Measurements from ENCODE around the gene LDB2. TPM values are rescaled to one million over a fixed set of nuclear protein-coding genes. Genes with fewer than 3 reads are reported as not detected.

Gene LDB2
- total and polyA plus RNA-seq, 2 donors, result 9.2 to 10.1 TPM

GRCh38 chr4:16659694-16660093 lies 238.8 kb downstream of the LDB2 start:
- H3K27me3 ChIP-seq (ENCODE audit: control insufficient read depth in 2 of 2, insufficient read depth in 1 of 2, low read length in 1 of 2), result no peaks in the 10 kb centered on the region
- no peak overlapping the region for H3K27ac ChIP-seq (ENCODE audit: low read depth in 1 of 2, low read length in 1 of 2)
- no peak for DNase-seq (ENCODE audit: low read depth in 6 of 9, low spot score in 9 of 9)
- no peak overlapping the region for H3K4me3 ChIP-seq (ENCODE audit: low read length in 2 of 2)
- no peaks in the 10 kb centered on the region for H3K9me3 ChIP-seq (ENCODE audit: control insufficient read depth in 2 of 2, insufficient read depth in 1 of 2, low read length in 1 of 2)
- no peaks in the 10 kb centered on the region for H3K36me3 ChIP-seq (ENCODE audit: control insufficient read depth in 2 of 2, insufficient read depth in 2 of 2, low read length in 1 of 2)
- H3K4me1 ChIP-seq (ENCODE audit: control insufficient read depth in 2 of 2, insufficient read depth in 2 of 2, low read length in 2 of 2), result no peaks in the 10 kb centered on the region
- WGBS, result 94% methylated on average over 3 of the region's 3 CpGs

GRCh38 chr4:16659079-16659478 lies 239.4 kb downstream of the LDB2 start:
- Histone ChIP-seq H3K27me3 (ENCODE audit: control insufficient read depth in 2 of 2, insufficient read depth in 1 of 2, low read length in 1 of 2) (no peaks in the 10 kb centered on the region), H3K27ac (ENCODE audit: low read depth in 1 of 2, low read length in 1 of 2) (no peak overlapping the region), H3K4me3 (ENCODE audit: low read length in 2 of 2) (no peak overlapping the region), H3K9me3 (ENCODE audit: control insufficient read depth in 2 of 2, insufficient read depth in 1 of 2, low read length in 1 of 2) (no peaks in the 10 kb centered on the region), H3K36me3 (ENCODE audit: control insufficient read depth in 2 of 2, insufficient read depth in 2 of 2, low read length in 1 of 2) (no peaks in the 10 kb centered on the region), H3K4me1 (ENCODE audit: control insufficient read depth in 2 of 2, insufficient read depth in 2 of 2, low read length in 2 of 2) (no peaks in the 10 kb centered on the region)
- WGBS, result 93% methylated on average over 6 of the region's 6 CpGs
- no peak for DNase-seq (ENCODE audit: low read depth in 6 of 9, low spot score in 9 of 9)

GRCh38 chr4:16658183-16658582 lies 240.3 kb downstream of the LDB2 start:
- no peak for DNase-seq (ENCODE audit: low read depth in 6 of 9, low spot score in 9 of 9)
- Histone ChIP-seq H3K27ac (ENCODE audit: low read depth in 1 of 2, low read length in 1 of 2) (no peak overlapping the region), H3K9me3 (ENCODE audit: control insufficient read depth in 2 of 2, insufficient read depth in 1 of 2, low read length in 1 of 2) (no peaks in the 10 kb centered on the region), H3K36me3 (ENCODE audit: control insufficient read depth in 2 of 2, insufficient read depth in 2 of 2, low read length in 1 of 2) (no peaks in the 10 kb centered on the region), H3K27me3 (ENCODE audit: control insufficient read depth in 2 of 2, insufficient read depth in 1 of 2, low read length in 1 of 2) (no peaks in the 10 kb centered on the region), H3K4me1 (ENCODE audit: control insufficient read depth in 2 of 2, insufficient read depth in 2 of 2, low read length in 2 of 2) (no peaks in the 10 kb centered on the region), H3K4me3 (ENCODE audit: low read length in 2 of 2) (no peak overlapping the region)
- 94% methylated on average over 2 of the region's 2 CpGs for WGBS

DNA sequence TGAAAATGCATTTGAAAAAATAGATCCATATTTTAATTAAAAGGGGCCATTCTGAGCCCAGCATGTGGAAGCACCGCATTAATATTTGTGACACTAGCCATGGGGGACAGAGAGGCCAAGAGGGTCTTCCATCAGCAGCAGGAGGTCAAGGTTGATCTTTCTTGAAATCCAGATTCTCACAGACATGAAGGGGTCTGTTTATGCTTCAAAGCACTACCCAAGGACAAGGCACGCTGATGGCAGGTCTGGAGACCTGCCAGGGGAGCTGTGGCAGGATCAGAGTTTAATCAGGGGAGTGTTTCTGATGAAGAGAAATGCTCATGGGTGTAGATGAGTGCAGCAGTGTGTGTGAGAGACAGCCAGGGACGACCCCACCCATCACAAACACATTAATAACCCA lies 243.3 kb downstream of the LDB2 start:
- H3K27ac ChIP-seq (ENCODE audit: low read depth in 1 of 2, low read length in 1 of 2), result no peak overlapping the region
- H3K36me3 ChIP-seq (ENCODE audit: control insufficient read depth in 2 of 2, insufficient read depth in 2 of 2, low read length in 1 of 2), result no peaks in the 10 kb centered on the region
- WGBS, result 82% methylated on average over 3 of the region's 3 CpGs
- no peak overlapping the region for H3K4me3 ChIP-seq (ENCODE audit: low read length in 2 of 2)
- H3K27me3 ChIP-seq (ENCODE audit: control insufficient read depth in 2 of 2, insufficient read depth in 1 of 2, low read length in 1 of 2), result no peaks in the 10 kb centered on the region
- no peak for DNase-seq (ENCODE audit: low read depth in 6 of 9, low spot score in 9 of 9)
- H3K4me1 ChIP-seq (ENCODE audit: control insufficient read depth in 2 of 2, insufficient read depth in 2 of 2, low read length in 2 of 2), result no peaks in the 10 kb centered on the region
- H3K9me3 ChIP-seq (ENCODE audit: control insufficient read depth in 2 of 2, insufficient read depth in 1 of 2, low read length in 1 of 2), result no peaks in the 10 kb centered on the region

GRCh38 chr4:16652732-16653305 lies 245.6 kb downstream of the LDB2 start:
- DNase-seq (ENCODE audit: low read depth in 6 of 9, low spot score in 9 of 9), result no peak
- Histone ChIP-seq H3K9me3 (ENCODE audit: control insufficient read depth in 2 of 2, insufficient read depth in 1 of 2, low read length in 1 of 2) (no peaks in the 10 kb centered on the region), H3K27me3 (ENCODE audit: control insufficient read depth in 2 of 2, insufficient read depth in 1 of 2, low read length in 1 of 2) (no peaks in the 10 kb centered on the region), H3K36me3 (ENCODE audit: control insufficient read depth in 2 of 2, insufficient read depth in 2 of 2, low read length in 1 of 2) (no peaks in the 10 kb centered on the region), H3K4me1 (ENCODE audit: control insufficient read depth in 2 of 2, insufficient read depth in 2 of 2, low read length in 2 of 2) (no peaks in the 10 kb centered on the region), H3K4me3 (ENCODE audit: low read length in 2 of 2) (no peak overlapping the region), H3K27ac (ENCODE audit: low read depth in 1 of 2, low read length in 1 of 2) (no peak overlapping the region)
- 95% methylated on average over 8 of the region's 8 CpGs for WGBS

DNA sequence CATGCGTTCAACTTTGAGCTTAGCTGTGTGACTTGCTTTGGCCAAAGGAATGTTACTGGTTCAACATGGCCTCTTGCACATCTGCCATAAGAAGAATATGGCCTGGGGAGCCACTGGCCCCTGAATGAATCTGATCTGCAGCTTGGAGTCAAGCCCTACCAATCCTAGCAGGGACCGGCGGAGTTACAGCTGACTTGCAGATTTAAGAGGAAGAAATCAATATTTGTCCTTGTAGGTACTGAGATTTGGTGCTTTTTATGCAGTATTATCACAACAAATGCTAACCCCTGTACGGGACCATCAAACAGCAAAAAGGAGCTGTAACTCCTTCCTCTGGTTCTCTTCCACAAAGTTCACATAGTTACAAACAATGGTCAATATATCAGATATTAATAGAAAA lies 252.0 kb downstream of the LDB2 start:
- H3K27me3 ChIP-seq (ENCODE audit: control insufficient read depth in 2 of 2, insufficient read depth in 1 of 2, low read length in 1 of 2), result no peaks in the 10 kb centered on the region
- no peaks in the 10 kb centered on the region for H3K4me1 ChIP-seq (ENCODE audit: control insufficient read depth in 2 of 2, insufficient read depth in 2 of 2, low read length in 2 of 2)
- no peaks in the 10 kb centered on the region for H3K36me3 ChIP-seq (ENCODE audit: control insufficient read depth in 2 of 2, insufficient read depth in 2 of 2, low read length in 1 of 2)
- H3K4me3 ChIP-seq (ENCODE audit: low read length in 2 of 2), result no peak overlapping the region
- no peak overlapping the region for H3K27ac ChIP-seq (ENCODE audit: low read depth in 1 of 2, low read length in 1 of 2)
- H3K9me3 ChIP-seq (ENCODE audit: control insufficient read depth in 2 of 2, insufficient read depth in 1 of 2, low read length in 1 of 2), result no peaks in the 10 kb centered on the region
- no peak for DNase-seq (ENCODE audit: low read depth in 6 of 9, low spot score in 9 of 9)
- 97% methylated on average over 4 of the region's 4 CpGs for WGBS

GRCh38 chr4:16643893-16644292 lies 254.6 kb downstream of the LDB2 start:
- 92% methylated on average over 2 of the region's 2 CpGs for WGBS
- no peak for DNase-seq (ENCODE audit: low read depth in 6 of 9, low spot score in 9 of 9)
- no peaks in the 10 kb centered on the region for H3K9me3 ChIP-seq (ENCODE audit: control insufficient read depth in 2 of 2, insufficient read depth in 1 of 2, low read length in 1 of 2)
- no peak overlapping the region for H3K27ac ChIP-seq (ENCODE audit: low read depth in 1 of 2, low read length in 1 of 2)
- no peak overlapping the region for H3K4me3 ChIP-seq (ENCODE audit: low read length in 2 of 2)
- no peaks in the 10 kb centered on the region for H3K27me3 ChIP-seq (ENCODE audit: control insufficient read depth in 2 of 2, insufficient read depth in 1 of 2, low read length in 1 of 2)
- no peaks in the 10 kb centered on the region for H3K36me3 ChIP-seq (ENCODE audit: control insufficient read depth in 2 of 2, insufficient read depth in 2 of 2, low read length in 1 of 2)
- no peaks in the 10 kb centered on the region for H3K4me1 ChIP-seq (ENCODE audit: control insufficient read depth in 2 of 2, insufficient read depth in 2 of 2, low read length in 2 of 2)

DNA sequence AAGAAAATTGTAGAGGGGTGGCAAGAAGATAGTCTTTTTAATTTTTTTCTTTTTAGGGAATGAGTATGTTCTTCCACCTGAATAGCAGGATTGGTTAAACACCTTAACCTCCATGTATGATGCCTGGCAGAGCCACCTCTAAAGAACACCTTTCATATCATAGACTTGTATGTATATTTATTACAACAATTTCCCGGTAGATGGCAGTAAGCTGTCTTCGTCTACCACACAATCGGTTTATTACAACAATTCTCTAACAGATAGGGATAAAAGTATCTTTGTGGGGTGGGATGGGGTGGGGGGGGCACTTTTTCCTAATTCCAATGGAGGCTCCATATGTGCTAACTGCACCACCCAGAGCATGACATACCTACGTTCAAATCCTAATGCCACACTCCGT lies 255.5 kb downstream of the LDB2 start:
- H3K4me3 ChIP-seq (ENCODE audit: low read length in 2 of 2), result no peak overlapping the region
- WGBS, result 88% methylated on average over 5 of the region's 5 CpGs
- H3K27me3 ChIP-seq (ENCODE audit: control insufficient read depth in 2 of 2, insufficient read depth in 1 of 2, low read length in 1 of 2), result no peaks in the 10 kb centered on the region
- DNase-seq (ENCODE audit: low read depth in 6 of 9, low spot score in 9 of 9), result no peak
- H3K27ac ChIP-seq (ENCODE audit: low read depth in 1 of 2, low read length in 1 of 2), result no peak overlapping the region
- H3K9me3 ChIP-seq (ENCODE audit: control insufficient read depth in 2 of 2, insufficient read depth in 1 of 2, low read length in 1 of 2), result no peaks in the 10 kb centered on the region
- no peaks in the 10 kb centered on the region for H3K36me3 ChIP-seq (ENCODE audit: control insufficient read depth in 2 of 2, insufficient read depth in 2 of 2, low read length in 1 of 2)
- no peaks in the 10 kb centered on the region for H3K4me1 ChIP-seq (ENCODE audit: control insufficient read depth in 2 of 2, insufficient read depth in 2 of 2, low read length in 2 of 2)

DNA sequence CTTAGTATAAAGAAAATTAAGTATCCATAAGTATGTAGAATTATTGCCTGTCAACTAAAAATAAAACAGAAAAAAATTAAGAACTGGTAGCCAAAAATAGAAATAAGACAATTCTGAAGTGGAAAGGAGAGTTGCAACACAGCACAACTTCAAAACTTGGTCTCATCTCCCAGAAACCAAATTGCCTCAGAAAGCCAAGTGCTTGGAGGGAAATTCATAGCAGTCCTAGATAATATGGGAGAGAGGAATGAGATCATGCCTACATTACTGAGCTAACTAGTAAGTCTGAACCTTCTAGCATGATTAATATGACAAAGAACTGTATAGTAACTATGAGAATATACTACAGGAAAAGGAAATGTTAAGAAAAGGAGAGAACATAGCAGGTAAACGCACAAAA lies 256.5 kb downstream of the LDB2 start:
- no peaks in the 10 kb centered on the region for H3K27me3 ChIP-seq (ENCODE audit: control insufficient read depth in 2 of 2, insufficient read depth in 1 of 2, low read length in 1 of 2)
- no peaks in the 10 kb centered on the region for H3K4me1 ChIP-seq (ENCODE audit: control insufficient read depth in 2 of 2, insufficient read depth in 2 of 2, low read length in 2 of 2)
- H3K27ac ChIP-seq (ENCODE audit: low read depth in 1 of 2, low read length in 1 of 2), result no peak overlapping the region
- no peak overlapping the region for H3K4me3 ChIP-seq (ENCODE audit: low read length in 2 of 2)
- 12% methylated on average over 1 of the region's 1 CpG for WGBS
- H3K36me3 ChIP-seq (ENCODE audit: control insufficient read depth in 2 of 2, insufficient read depth in 2 of 2, low read length in 1 of 2), result no peaks in the 10 kb centered on the region
- no peaks in the 10 kb centered on the region for H3K9me3 ChIP-seq (ENCODE audit: control insufficient read depth in 2 of 2, insufficient read depth in 1 of 2, low read length in 1 of 2)
- DNase-seq (ENCODE audit: low read depth in 6 of 9, low spot score in 9 of 9), result no peak
